SK-N-SH (cell line): ENCODE results near the gene RAB15.

ENCODE experiments used
- CHD2 ChIP-seq: fragments of 150-350 bp; IDR thresholded peaks from 2 replicates; pipeline ENCODE4 v1.6.1; 2018; ENCODE audit warnings: low read length; ENCODE audit not compliant: partially characterized antibody
- CTCF ChIP-seq: fragments of 200-600 bp; sonication (generic); IDR thresholded peaks from 2 replicates; pipeline ENCODE4 v1.6.1; 2017; ENCODE audit warnings: antibody characterized with exemption, mild to moderate bottlenecking, moderate library complexity
- EP300 ChIP-seq, 2 experiments: IDR thresholded peaks; 2 replicates each; pipeline versions ENCODE4 v1.4.0 to v1.6.1; 2012; ENCODE audit warnings: borderline replicate concordance in 1 of 2, low read depth in 1 of 2, low read length in 1 of 2
- FOXM1 ChIP-seq: IDR thresholded peaks from 2 replicates; pipeline ENCODE4 v1.4.0; 2012; ENCODE audit warnings: low read depth, mild to moderate bottlenecking
- GATA2 ChIP-seq: sonication (generic); formaldehyde crosslinking; IDR thresholded peaks from 2 replicates; pipeline ENCODE4 v1.5.0; 2020; ENCODE audit warnings: mild to moderate bottlenecking, missing genetic modification reagents
- IRF3 ChIP-seq: fragments of 150-350 bp; IDR thresholded peaks from 2 replicates; pipeline ENCODE4 v1.6.1; 2016; ENCODE audit warnings: mild to moderate bottlenecking, low read depth, low read length
- RFX5 ChIP-seq: IDR thresholded peaks from 2 replicates; pipeline ENCODE4 v1.6.1; 2012; ENCODE audit warnings: mild to moderate bottlenecking, improper control_type of control experiment, low read length
- TAF1 ChIP-seq: IDR thresholded peaks from 2 replicates; pipeline ENCODE4 v1.6.1; 2012; ENCODE audit warnings: low read depth, mild to moderate bottlenecking, low read length, moderate library complexity, borderline replicate concordance
- TEAD4 ChIP-seq: IDR thresholded peaks from 2 replicates; pipeline ENCODE4 v1.4.0; 2012; ENCODE audit warnings: mild to moderate bottlenecking, borderline replicate concordance; ENCODE audit not compliant: insufficient read depth
- USF2 ChIP-seq: fragments of 150-350 bp; IDR thresholded peaks from 2 replicates; pipeline ENCODE4 v1.6.1; 2017; ENCODE audit warnings: antibody characterized with exemption, low read length, low read depth, borderline replicate concordance

- no peak for TF ChIP-seq CTCF
- no peak for TF ChIP-seq USF2
- TF ChIP-seq GATA2 (CRISPR knock-in tag) = no peak
- no peak for TF ChIP-seq EP300 (IDR thresholded peaks at IDR 0.05; ENCODE audit: borderline replicate concordance in 1 of 2, low read depth in 1 of 2, low read length in 1 of 2)
- no peak for TF ChIP-seq FOXM1
- TF ChIP-seq CHD2 = no peak
- TF ChIP-seq IRF3 = no peak
- no peak for TF ChIP-seq TAF1
- TF ChIP-seq RFX5 = no peak
- TF ChIP-seq TEAD4 = no peak
Observed at GRCh38 chr14:64965356-64966000, 6.7 kb downstream of the RAB15 start.
